ENCODE results near the gene MR1.

DNA sequence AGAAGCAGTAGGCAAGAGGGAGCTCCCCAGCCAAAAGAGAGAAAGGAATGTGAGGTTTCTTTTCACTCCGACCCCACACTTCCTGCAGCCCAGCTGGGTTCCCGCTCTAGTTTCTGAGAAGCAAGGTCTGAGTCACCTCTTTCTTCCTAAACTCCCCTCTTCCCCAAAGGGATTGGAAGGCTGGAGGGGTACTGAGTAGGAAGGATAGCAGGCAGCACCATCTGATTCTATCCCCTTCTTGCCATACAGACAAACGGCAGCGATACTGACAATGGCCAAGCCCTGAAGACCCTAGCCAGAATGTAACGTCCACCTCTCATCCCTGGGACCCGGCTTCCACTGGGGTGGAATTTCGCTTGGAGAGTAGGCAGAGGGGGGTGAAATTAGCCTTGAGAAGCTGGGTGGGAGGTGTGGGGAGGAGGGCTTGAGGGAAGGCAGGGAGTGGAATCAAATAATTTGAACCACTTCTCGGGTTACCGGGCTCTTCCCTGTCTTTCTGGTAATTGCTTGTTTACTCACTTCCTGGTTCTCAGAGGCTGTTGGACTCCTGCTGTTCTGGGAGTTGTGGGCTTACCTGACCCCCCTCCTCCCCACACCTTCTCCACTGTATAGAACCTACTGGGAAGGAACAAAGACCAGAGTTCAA is 67.9 kb downstream of the MR1 start:
- TF ChIP-seq POLR2A (IDR thresholded peaks at IDR 0.05; ENCODE audit: low read depth, low read length) (no peak), POLR2AphosphoS5 (IDR thresholded peaks at IDR 0.05; ENCODE audit: low read depth, low read length) (no peak)

All from GM12892 (cell line).